Left cardiac atrium (tissue), 4 donors: ENCODE data around the gene UBA3. TPM values are rescaled to one million over a fixed set of nuclear protein-coding genes. Genes with fewer than 3 reads are reported as not detected.

Experiments
- ATAC-seq, 2 donors: fragments of 200-7000 bp; cut with Tn5 transposase; one replicate each; pipeline ENCODE4 v1.9.1; 2020; ENCODE audit warnings: mild to moderate bottlenecking in 2 of 2, moderate library complexity in 2 of 2
- DNase-seq: peaks from one replicate; pipeline ENCODE4 v3.0.0-alpha.2; 2020
- intact Hi-C, 2 donors: fragments of 100-400 bp; cut with DNase I; formaldehyde crosslinking; loops; one replicate each; pipeline versions ENCODE4 v1.14.1 to v1.15.1; 2022 to 2023
- long read RNA-seq: library from polyadenylated mRNA; unstranded; transcript quantifications from one replicate; pipeline ENCODE4 v2.0.0, GENCODE V29; 2021
- total RNA-seq, 2 donors: library from RNA; stranded (reverse); fragmentation: NEBNext Ultra II Directional; extraction: Animal tissue kit (Norgen Biotek cat#: 25700); gene quantifications; one replicate each; pipeline ENCODE4 v1.2.1, GENCODE V29; 2021
- donor health status: DM: no; HTN: yes; CAD: no.
- donor health status: DM: no; HTN: yes; CAD: no; lungs with severe emphysema.
- donor health status: DM: yes; HTN: yes; CAD: no.
- donor health status: Dilated cardiomyopathy.

UBA3 gene
- total RNA-seq: 10 to 100 TPM; 55.0 to 56.8 TPM
- long read RNA-seq, transcript UBA3-201 (17 exons, 2,112 nt): minor isoform, 24 of 114 reads
- long read RNA-seq, transcript UBA3-202 (18 exons, 2,154 nt): major isoform, 55 of 114 reads
- long read RNA-seq, partial matches to known transcripts: 9 of 114 reads
- long read RNA-seq, other reads (novel, unspliced or antisense): 23 of 114 reads

- ATAC-seq (peak; percentile 87 to 89), DNase-seq (peak; percentile 93)
- intact Hi-C loops: no loop called here
Observed at GRCh38 chr3:69080233-69080920, at the start of gene UBA3. Gene UBA3, minus strand, starts transcription at chr3:69080365. Its CDS starts 12 bp downstream, at chr3:69080353.

- ATAC-seq (no peak), DNase-seq (no peak)
- intact Hi-C loops: no loop called here
Observed at GRCh38 chr3:69129531-69129930, 49.4 kb upstream of the UBA3 start.

GRCh38 chr3:69128509-69128908 is 48.3 kb upstream of the UBA3 start:
- DNase-seq (no peak), ATAC-seq (no peak)
- intact Hi-C loops: no loop called here

GRCh38 chr3:69126999-69127398 is 46.8 kb upstream of the UBA3 start:
- DNase-seq (no peak), ATAC-seq (no peak)
- intact Hi-C loops: no loop called here

- DNase-seq: no peak
- no peak for ATAC-seq
- intact Hi-C loops: no loop called here
Observed at GRCh38 chr3:69126216-69126615, 46.1 kb upstream of the UBA3 start.

- intact Hi-C loops: loop anchor here in 1 of 2 donors (5.0 kb wide), 1 partner anchor 35 kb away; no protein-coding TSS in a partner anchor
- no peak for DNase-seq
- ATAC-seq: peak; percentile 83
Observed at GRCh38 chr3:69122403-69122802, 42.2 kb upstream of the UBA3 start, which contains the start of gene LMOD3. Gene LMOD3, minus strand, starts transcription at chr3:69122595. Its CDS starts 209 bp downstream, at chr3:69122386.

GRCh38 chr3:69121950-69122349 is 41.8 kb upstream of the UBA3 start:
- ATAC-seq (peak in 1 of 2 donors; percentile 34), DNase-seq (no peak)
- intact Hi-C loops: loop anchor here in 1 of 2 donors (5.0 kb wide), 1 partner anchor 35 kb away; no protein-coding TSS in a partner anchor

GRCh38 chr3:69121513-69121912 is 41.3 kb upstream of the UBA3 start:
- ATAC-seq: peak; percentile 43 to 48
- intact Hi-C loops: loop anchor here in 1 of 2 donors (5.0 kb wide), 1 partner anchor 34 kb away; no protein-coding TSS in a partner anchor

GRCh38 chr3:69120879-69121464 is 40.8 kb upstream of the UBA3 start:
- ATAC-seq (peak; percentile 64 to 69), DNase-seq (peak; percentile 64)
- intact Hi-C loops: loop anchor here in 1 of 2 donors (5.0 kb wide), 1 partner anchor 34 kb away; no protein-coding TSS in a partner anchor

More at GRCh38 chr3:69121513-69121912, 41.3 kb upstream of the UBA3 start:
- no peak for DNase-seq

GRCh38 chr3:69119681-69120080 is 39.5 kb upstream of the UBA3 start:
- ATAC-seq: no peak
- intact Hi-C loops: loop anchor here in 1 of 2 donors (5.0 kb wide), 1 partner anchor 32 kb away; no protein-coding TSS in a partner anchor
- no peak for DNase-seq

GRCh38 chr3:69119138-69119537 is 39.0 kb upstream of the UBA3 start:
- DNase-seq (no peak), ATAC-seq (no peak)
- intact Hi-C loops: no loop called here

- no peak for ATAC-seq
- no peak for DNase-seq
- intact Hi-C loops: no loop called here
Observed at GRCh38 chr3:69118555-69118954, 38.4 kb upstream of the UBA3 start.

- DNase-seq: no peak
- intact Hi-C loops: no loop called here
- no peak for ATAC-seq
Observed at GRCh38 chr3:69116897-69117296, 36.7 kb upstream of the UBA3 start.

- intact Hi-C loops: no loop called here
- ATAC-seq (no peak), DNase-seq (no peak)
Observed at GRCh38 chr3:69116162-69116561, 36.0 kb upstream of the UBA3 start.

GRCh38 chr3:69115731-69116130 is 35.6 kb upstream of the UBA3 start:
- DNase-seq (no peak), ATAC-seq (peak; percentile 29 to 56)
- intact Hi-C loops: no loop called here

GRCh38 chr3:69113536-69113935 is 33.4 kb upstream of the UBA3 start:
- DNase-seq (no peak), ATAC-seq (peak; percentile 59 to 63)
- intact Hi-C loops: no loop called here

- no peak for ATAC-seq
- intact Hi-C loops: no loop called here
- no peak for DNase-seq
Observed at GRCh38 chr3:69110941-69111546, 30.9 kb upstream of the UBA3 start.

- no peak for DNase-seq
- intact Hi-C loops: no loop called here
- no peak for ATAC-seq
Observed at GRCh38 chr3:69108811-69109210, 28.6 kb upstream of the UBA3 start.

- intact Hi-C loops: no loop called here
- ATAC-seq (no peak), DNase-seq (no peak)
Observed at GRCh38 chr3:69107841-69108240, 27.7 kb upstream of the UBA3 start.

- DNase-seq: no peak
- intact Hi-C loops: no loop called here
- no peak for ATAC-seq
Observed at GRCh38 chr3:69105320-69105719, 25.2 kb upstream of the UBA3 start.
